T-helper 17 cell (primary cell): ENCODE measurements around the gene CYBC1. TPM values are rescaled to one million over a fixed set of nuclear protein-coding genes. Genes with fewer than 3 reads are reported as not detected.
"Not testable (repeated sequence)": the region's sequence is repeated elsewhere in the genome, so short reads cannot be mapped to it uniquely, and the experiment has no call there.

Source experiments
- ATAC-seq: fragments of 150-1000 bp; cut with Tn5 transposase; 2 replicates; pipeline ENCODE4 v1.10.0; 2021; ENCODE audit warnings: mild to moderate bottlenecking, moderate library complexity
- DNase-seq, 3 donors: peaks; one replicate each; pipeline versions ENCODE4 v3.0.0 to v3.0.0-alpha.2; 2020 to 2021
- H3K9me3 ChIP-seq: one replicate; pipeline ENCODE4 v1.7.0; 2013; ENCODE audit warnings: low read length, mild to moderate bottlenecking; ENCODE audit not compliant: control insufficient read depth, poor library complexity, severe bottlenecking
- H3K27ac Mint-ChIP-seq: one replicate; pipeline ENCODE4 v1.8.0; 2022; ENCODE audit warnings: mild to moderate bottlenecking, moderate library complexity, mixed read lengths
- H3K27me3 Mint-ChIP-seq: one replicate; pipeline ENCODE4 v1.8.0; 2022; ENCODE audit warnings: mixed read lengths
- H3K36me3 Mint-ChIP-seq: one replicate; pipeline ENCODE4 v1.8.0; 2022; ENCODE audit warnings: low read depth, mixed read lengths
- H3K4me1 Mint-ChIP-seq: one replicate; pipeline ENCODE4 v1.8.0; 2022; ENCODE audit warnings: mild to moderate bottlenecking, mixed read lengths
- H3K4me3 Mint-ChIP-seq: one replicate; pipeline ENCODE4 v1.8.0; 2022; ENCODE audit warnings: mild to moderate bottlenecking, moderate library complexity, mixed read lengths
- total RNA-seq, 4 donors: library from RNA in 2 of 4; stranded (reverse) in 2 of 4; gene quantifications; one replicate each; pipeline ENCODE4 v1.2.3 and lab custom pipeline; 2022 to 2026

Gene CYBC1
- total RNA-seq, 2 donors from 2014 or later: 110 to 121 TPM

DNA sequence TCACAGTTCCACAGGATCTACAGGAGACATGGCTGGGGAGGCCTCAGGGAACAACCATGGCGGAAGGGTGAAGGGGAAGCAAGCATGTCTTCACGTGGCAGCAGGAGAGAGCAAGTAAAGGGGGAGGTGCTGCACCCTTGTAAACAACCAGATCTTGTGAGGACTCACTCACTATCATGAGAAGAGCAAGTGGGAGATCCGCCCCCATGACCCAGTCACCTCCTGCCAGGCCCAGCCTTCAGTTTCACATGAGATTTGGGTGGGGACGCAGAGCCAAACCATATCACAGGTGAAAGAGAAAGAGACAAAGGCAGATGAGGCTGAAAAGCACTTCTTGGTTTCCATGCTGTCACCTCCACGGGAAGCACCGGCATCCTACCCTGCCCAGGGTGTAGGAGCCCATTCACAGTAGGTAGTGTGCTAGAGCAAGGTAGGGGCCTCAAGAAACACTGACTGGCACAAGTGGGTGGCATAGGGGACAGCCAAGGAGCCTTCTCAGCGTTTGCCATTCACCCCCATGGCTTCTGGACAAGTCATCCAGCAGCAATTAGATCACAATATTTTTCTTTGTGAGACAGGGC is 14.6 kb upstream of the CYBC1 start:
- Mint-ChIP-seq H3K27me3 (no peaks in the 10 kb centered on the region), H3K36me3 (peaks cover 15% of the 10 kb centered on the region), H3K4me3 (no peak overlapping the region), H3K4me1 (peaks cover 25% of the 10 kb centered on the region), H3K27ac (peak overlapping the region; percentile 56)
- DNase-seq (no peak), ATAC-seq (no peak)
- no peaks in the 10 kb centered on the region for H3K9me3 ChIP-seq

DNA sequence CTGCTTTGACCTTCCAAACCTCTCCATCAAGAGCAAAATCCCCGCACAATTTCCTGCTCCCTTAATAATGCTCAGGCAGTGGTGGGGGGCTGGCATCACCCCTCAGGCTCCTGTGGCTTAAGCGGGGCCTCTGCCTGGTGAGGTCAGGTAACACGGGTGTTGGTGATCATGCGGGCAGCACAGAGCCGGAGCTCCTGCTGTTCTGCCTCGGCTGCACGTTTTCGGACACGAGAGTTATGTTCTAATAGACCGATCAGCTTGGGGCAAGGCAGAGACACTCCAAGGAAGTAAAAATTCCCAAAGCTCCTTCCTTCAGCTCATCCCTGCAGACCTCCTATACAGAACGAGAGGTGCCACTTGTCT is 14.0 kb upstream of the CYBC1 start:
- H3K36me3 Mint-ChIP-seq: peaks cover 14% of the 10 kb centered on the region
- ATAC-seq (no peak), DNase-seq (no peak)
- peaks cover 25% of the 10 kb centered on the region for H3K4me1 Mint-ChIP-seq
- H3K4me3 Mint-ChIP-seq: no peak overlapping the region
- peak overlapping the region; percentile 56 for H3K27ac Mint-ChIP-seq
- no peaks in the 10 kb centered on the region for H3K9me3 ChIP-seq
- no peaks in the 10 kb centered on the region for H3K27me3 Mint-ChIP-seq

DNA sequence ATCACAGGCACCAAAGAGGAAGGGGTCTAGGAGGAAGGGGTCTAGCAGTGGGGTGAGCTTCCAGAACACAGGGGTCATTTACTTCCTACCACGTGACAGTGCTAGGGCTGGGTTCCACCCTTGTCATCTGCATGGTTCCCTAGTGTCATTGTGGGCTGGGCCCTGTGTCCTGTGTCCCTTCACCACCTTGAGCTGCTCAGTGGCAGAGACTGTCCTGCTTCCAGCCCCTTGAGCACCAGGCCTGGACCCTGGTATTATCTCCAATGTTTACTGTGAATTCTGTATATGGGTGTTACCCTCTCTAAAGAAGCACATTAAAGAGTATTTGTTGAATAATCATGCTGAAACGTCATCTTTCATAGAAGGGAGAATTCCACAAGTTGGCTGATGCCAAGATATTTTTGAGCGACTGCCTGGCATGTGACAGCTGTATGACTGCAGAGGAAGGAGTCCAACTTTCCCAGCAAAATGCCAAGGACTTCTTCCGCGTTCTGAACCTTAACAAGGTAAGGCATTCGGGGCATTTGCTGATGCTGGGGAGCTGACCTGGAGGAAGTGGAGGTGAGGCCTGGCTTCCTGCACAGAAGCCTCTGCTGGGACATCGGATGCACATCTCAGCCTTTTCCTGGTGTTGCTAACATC is 13.5 kb upstream of the CYBC1 start:
- DNase-seq: no peak
- Mint-ChIP-seq H3K27me3 (no peaks in the 10 kb centered on the region), H3K4me1 (peaks cover 29% of the 10 kb centered on the region), H3K4me3 (no peak overlapping the region), H3K27ac (peak overlapping the region; percentile 56), H3K36me3 (peaks cover 10% of the 10 kb centered on the region)
- no peak for ATAC-seq
- H3K9me3 ChIP-seq: no peaks in the 10 kb centered on the region

DNA sequence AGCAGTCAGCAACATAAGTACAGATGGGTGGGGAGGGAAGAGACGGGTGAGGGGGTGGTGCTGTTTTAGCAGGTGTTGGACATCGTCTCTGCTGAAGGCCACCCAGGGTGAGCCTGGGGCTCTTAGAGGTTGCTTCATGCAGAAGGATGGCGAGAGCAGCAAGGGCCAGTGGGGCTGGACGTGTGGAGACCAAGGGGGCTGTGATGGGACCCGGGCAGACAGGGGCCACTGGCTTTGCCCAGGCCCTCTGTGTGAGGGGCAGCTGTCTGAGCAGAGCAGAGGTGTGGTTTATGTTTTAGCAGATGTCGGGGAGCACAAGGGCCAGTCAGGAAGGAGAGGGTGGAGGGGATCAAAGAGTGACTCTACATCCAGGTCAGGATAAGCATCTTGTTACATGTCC is 12.8 kb upstream of the CYBC1 start:
- Mint-ChIP-seq H3K27ac (no peak overlapping the region), H3K4me1 (peaks cover 31% of the 10 kb centered on the region), H3K27me3 (no peaks in the 10 kb centered on the region), H3K4me3 (no peak overlapping the region), H3K36me3 (peaks cover 10% of the 10 kb centered on the region)
- ATAC-seq (no peak), DNase-seq (no peak)
- H3K9me3 ChIP-seq: no peaks in the 10 kb centered on the region

DNA sequence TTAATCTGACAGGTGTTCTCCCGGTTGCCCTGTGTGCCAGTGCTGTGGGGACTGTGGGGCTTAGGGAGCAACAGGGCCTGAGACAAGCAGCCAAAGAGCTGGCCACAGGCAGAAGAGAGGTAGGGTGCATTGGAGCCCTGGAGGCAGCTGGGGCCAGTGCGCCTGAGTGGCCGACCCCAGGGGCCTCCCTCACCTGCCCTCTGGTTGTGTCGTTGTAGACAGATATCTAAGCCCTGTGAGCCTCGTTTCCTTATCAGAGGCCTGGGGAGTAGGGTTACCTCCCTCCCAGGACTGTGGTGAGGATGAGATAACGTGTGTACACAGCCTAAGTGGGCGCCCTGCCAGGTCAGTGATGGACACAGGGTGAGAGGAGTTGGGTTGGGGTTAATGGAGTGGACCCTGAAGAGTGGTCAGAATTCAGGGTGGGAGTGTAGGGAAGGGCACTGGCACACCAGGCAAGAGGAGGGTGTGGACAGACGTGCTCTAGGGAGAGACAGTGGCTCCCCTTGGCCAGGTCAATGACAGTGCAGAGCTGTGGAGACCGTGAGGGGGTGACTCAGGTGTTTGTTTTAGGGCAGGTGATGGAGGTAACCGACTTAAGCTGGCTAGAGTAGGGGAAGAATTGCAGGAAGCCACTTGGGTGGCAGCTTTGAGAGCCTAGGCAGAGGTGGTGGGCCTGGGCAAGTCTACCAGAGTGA is 11.4 kb upstream of the CYBC1 start:
- no peaks in the 10 kb centered on the region for H3K27me3 Mint-ChIP-seq
- H3K36me3 Mint-ChIP-seq: peaks cover 10% of the 10 kb centered on the region

DNA sequence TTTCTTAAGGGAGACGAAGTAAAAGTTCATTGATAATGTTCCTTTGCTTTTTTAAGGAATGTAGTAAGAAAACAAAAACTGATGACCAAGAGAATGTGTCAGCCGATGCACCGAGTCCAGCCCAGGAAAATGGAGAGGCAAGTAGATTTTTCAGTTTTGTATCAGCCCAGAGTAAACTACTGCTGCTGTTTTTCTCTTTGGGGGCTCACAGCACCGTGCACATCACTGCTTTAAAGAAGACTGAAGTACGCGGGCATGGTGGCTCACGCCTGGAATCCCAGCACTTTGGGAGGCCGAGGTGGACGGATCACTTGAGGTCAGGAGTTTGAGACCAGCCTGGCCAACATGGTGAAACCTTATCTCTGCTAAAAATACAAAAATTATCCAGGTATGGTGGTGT is 9.4 kb upstream of the CYBC1 start:
- H3K27me3 Mint-ChIP-seq, H3K9me3 ChIP-seq, ATAC-seq, DNase-seq, H3K36me3 Mint-ChIP-seq: not testable (repeated sequence)
- Mint-ChIP-seq H3K4me3 (peak overlapping the region; percentile 36), H3K4me1 (peaks cover 34% of the 10 kb centered on the region), H3K27ac (peak overlapping the region; percentile 90)

More for the DNA sequence above, 11.4 kb upstream of the CYBC1 start:
- H3K27ac Mint-ChIP-seq: peak overlapping the region; percentile 82
- no peaks in the 10 kb centered on the region for H3K9me3 ChIP-seq
- ATAC-seq (no peak), DNase-seq (no peak)
- H3K4me3 Mint-ChIP-seq: no peak overlapping the region
- peaks cover 41% of the 10 kb centered on the region for H3K4me1 Mint-ChIP-seq

DNA sequence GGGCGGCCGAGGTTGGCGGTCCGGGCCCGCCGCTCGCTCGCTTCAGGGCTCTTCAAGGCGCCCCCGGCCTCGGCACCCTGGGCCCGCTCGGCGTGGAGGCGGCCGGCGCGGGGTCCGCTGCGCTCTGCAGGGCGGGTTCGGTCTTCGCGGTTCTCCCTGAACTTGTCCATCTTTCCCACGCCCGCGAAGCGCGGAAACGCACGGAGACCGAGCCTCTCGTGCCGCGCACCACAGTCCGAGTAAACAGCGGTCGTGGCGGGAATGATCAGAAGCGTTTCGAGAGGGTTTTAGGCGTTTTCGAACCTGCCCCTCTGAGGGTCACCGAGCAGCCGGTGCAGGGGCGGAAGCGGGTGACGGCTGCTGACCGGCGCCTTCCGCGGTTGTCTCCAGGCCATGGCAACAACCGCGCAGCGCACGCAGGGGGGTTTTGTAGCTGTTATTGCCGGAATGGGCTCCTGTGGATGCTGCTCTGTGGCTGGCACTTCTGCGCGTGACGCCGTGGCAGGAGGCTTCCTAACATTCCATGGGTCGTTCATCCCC is 8.4 kb upstream of the CYBC1 start:
- ATAC-seq: no peak
- peak in 2 of 3 donors; percentile 18 to 25 for DNase-seq
- Mint-ChIP-seq H3K36me3 (peaks cover 6% of the 10 kb centered on the region), H3K27ac (peak overlapping the region; percentile 90), H3K27me3 (no peaks in the 10 kb centered on the region), H3K4me1 (peaks cover 34% of the 10 kb centered on the region), H3K4me3 (peak overlapping the region; percentile 93)
- no peaks in the 10 kb centered on the region for H3K9me3 ChIP-seq

DNA sequence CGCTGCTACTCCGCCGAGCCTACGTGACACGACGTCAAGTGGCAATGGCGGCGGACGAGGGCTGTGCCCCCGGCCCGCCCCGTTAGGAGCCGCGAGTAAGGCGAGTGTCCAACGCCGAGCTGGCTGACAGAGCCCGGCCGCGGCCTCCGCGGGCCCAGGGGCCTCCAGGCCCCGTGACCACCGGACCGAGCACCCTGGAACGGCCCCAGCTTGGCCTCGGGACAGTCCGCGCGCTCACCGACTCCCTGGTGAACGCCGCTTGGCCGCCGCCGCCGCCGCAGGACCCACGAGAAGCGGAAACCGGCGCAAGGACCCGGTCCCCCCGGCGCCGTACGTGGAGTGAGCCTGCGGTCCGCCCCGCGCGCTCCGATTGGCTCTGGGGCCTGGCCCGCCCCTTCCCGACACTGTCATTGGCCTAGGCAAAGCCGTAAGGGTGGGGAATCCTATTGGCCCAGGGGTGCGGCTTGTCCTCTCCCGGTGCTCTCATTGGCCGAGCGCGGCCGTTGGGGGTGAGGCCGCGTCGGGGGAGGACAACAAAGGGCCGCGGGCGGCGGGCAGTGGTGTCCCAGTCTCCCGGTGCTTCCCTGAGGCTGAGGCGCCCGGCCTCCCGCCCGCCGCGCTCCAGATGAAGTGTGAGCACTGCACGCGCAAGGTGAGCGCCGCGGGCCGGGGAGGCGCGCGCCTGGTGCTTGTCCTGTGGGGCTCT is 7.8 kb upstream of the CYBC1 start, which contains the start of gene NARF:
Gene NARF (plus strand): TSS at position 563 of the 706 bp plus-strand sequence. CDS start 63 bp downstream, at position 626.
- H3K9me3 ChIP-seq: no peaks in the 10 kb centered on the region
- Mint-ChIP-seq H3K36me3 (peaks cover 4% of the 10 kb centered on the region), H3K27ac (peak within 1 kb of the TSS; percentile 92), H3K27me3 (no peaks in the 10 kb centered on the region), H3K4me1 (peaks cover 30% of the 10 kb centered on the region), H3K4me3 (peak within 1 kb of the TSS; percentile 93)
- DNase-seq (peak; percentile 91 to 92 (median 91)), ATAC-seq (peak; percentile 97)

DNA sequence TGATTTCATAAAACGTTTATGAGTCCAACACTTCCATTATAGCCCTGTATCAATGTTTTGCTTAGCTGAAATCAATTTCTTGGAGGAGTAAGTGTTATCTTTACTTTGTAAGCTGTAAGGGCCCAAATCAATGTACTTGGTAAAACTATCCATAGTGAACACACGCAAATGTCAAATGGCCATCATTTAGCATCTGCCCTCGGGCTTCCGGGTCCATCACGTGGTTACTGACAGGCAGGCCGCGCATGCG is 7.3 kb upstream of the CYBC1 start:
- H3K9me3 ChIP-seq: no peaks in the 10 kb centered on the region
- peaks cover 4% of the 10 kb centered on the region for H3K36me3 Mint-ChIP-seq
- H3K4me1 Mint-ChIP-seq: peaks cover 27% of the 10 kb centered on the region
- no peaks in the 10 kb centered on the region for H3K27me3 Mint-ChIP-seq
- peak overlapping the region; percentile 92 for H3K27ac Mint-ChIP-seq
- peak overlapping the region; percentile 93 for H3K4me3 Mint-ChIP-seq
- ATAC-seq (no peak), DNase-seq (no peak)

DNA sequence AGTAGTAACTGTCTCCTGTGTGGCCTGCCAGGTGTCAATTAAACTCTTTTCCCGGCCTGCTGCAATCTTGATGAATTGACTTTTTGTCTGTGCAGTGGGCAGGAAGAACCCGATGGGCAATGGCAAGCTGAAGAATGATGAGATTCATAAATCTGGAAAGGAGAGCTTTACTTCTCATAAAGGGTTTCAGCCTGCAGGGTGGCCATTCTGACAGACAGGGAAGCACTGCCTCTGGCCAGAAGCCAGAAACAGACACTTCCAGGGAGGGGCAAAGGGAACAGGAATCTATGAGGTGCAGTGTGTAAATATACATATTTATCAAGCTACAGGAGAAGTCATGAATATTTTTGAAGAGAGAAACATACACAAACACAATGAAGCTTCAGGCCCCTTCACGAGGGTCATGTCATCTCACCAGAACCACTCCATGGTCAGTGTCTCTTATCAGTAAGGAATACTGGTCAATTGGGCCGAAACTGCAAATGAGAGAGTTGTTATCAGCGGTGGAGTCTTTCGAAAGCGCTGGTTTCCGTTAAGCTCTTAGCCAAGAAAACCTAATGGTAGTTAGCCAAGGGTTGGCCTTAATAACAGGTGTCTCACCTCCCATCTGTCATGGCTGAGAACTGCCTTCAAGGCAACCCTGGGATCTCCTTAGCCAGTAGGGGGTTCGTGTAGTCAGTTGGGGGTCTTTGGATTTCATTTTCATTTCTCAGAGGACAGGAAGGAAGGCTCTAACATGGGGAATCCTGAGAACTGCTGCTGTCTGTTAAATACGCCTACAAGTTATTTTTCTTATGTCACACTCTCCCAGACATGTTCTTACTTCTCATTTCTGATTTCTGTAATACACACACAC is 6.7 kb upstream of the CYBC1 start:
- ATAC-seq (no peak), DNase-seq (no peak)
- Mint-ChIP-seq H3K27me3 (no peaks in the 10 kb centered on the region), H3K4me3 (peak overlapping the region; percentile 93), H3K4me1 (peaks cover 24% of the 10 kb centered on the region), H3K27ac (peak overlapping the region; percentile 92), H3K36me3 (peaks cover under 1% of the 10 kb centered on the region)
- no peaks in the 10 kb centered on the region for H3K9me3 ChIP-seq

DNA sequence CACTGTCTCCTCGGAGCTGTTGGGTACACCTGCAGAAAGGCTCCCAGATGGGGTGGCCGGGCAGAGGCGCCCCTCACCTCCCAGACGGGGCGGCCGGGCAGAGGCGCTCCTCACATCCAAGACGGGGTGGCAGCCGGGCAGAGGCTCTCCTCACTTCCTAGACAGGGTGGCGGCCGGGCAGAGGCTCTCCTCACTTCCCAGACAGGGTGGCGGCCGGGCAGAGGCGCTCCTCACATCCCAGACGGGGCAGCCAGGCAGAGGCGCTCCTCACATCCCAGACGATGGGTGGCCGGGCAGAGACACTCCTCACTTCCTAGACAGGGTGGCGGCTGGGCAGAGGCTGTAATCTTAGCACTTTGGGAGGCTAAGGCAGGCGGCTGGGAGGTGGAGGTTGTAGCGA is 3.2 kb upstream of the CYBC1 start:
- not testable (repeated sequence) for DNase-seq, H3K36me3 Mint-ChIP-seq, H3K27me3 Mint-ChIP-seq, H3K27ac Mint-ChIP-seq, H3K9me3 ChIP-seq, H3K4me3 Mint-ChIP-seq, ATAC-seq
- peaks cover 30% of the 10 kb centered on the region for H3K4me1 Mint-ChIP-seq

DNA sequence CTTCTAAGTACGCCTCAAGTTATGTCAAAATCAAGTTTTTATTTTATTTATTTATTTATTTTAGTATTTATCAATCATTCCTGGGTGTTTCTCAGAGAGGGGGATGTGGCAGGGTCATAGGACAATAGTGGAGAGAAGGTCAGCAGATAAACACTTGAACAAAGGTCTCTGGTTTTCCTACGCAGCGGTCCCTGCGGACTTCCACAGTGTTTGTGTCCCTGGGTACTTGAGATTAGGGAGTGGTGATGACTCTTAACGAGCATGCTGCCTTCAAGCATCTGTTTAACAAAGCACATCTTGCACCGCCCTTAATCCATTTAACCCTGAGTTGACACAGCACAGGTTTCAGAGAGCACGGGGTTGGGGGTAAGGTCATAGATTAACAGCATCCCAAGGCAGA is 2.6 kb upstream of the CYBC1 start:
- not testable (repeated sequence) for H3K4me3 Mint-ChIP-seq, H3K36me3 Mint-ChIP-seq, H3K27me3 Mint-ChIP-seq, DNase-seq, ATAC-seq, H3K9me3 ChIP-seq, H3K27ac Mint-ChIP-seq
- H3K4me1 Mint-ChIP-seq: peaks cover 30% of the 10 kb centered on the region
